IPS DF 6.9 (cell line): Measurements from ENCODE around the gene VAMP4.
"Not testable (repeated sequence)": the region's sequence is repeated elsewhere in the genome, so short reads cannot be mapped to it uniquely, and the experiment has no call there.

Source experiments
- DNase-seq: peaks from one replicate; pipeline ENCODE4 v3.0.0-alpha.2; 2013; ENCODE audit warnings: low read depth, low spot score
- H3K27ac ChIP-seq: one replicate; pipeline ENCODE4 v1.5.1; 2013; ENCODE audit warnings: low read length, control low read depth
- H3K27me3 ChIP-seq: 2 replicates; pipeline ENCODE4 v1.6.1; 2013; ENCODE audit warnings: mild to moderate bottlenecking, low read length; ENCODE audit not compliant: control insufficient read depth, insufficient read depth
- H3K36me3 ChIP-seq: 2 replicates; pipeline ENCODE4 v1.6.1; 2013; ENCODE audit warnings: low read length; ENCODE audit not compliant: control insufficient read depth, insufficient read depth
- H3K4me1 ChIP-seq: 2 replicates; pipeline ENCODE4 v1.6.1; 2013; ENCODE audit warnings: low read length; ENCODE audit not compliant: control insufficient read depth, insufficient read depth
- H3K4me3 ChIP-seq: 2 replicates; pipeline ENCODE4 v1.5.1; 2013; ENCODE audit warnings: mild to moderate bottlenecking, low read length
- H3K9me3 ChIP-seq: 2 replicates; pipeline ENCODE4 v1.6.1; 2013; ENCODE audit warnings: low read length, inconsistent platforms; ENCODE audit not compliant: control insufficient read depth, insufficient read depth
- WGBS: extraction: QIAGEN DNeasy Blood & Tissue Kit; methylation state at CpG from one replicate; pipeline ENCODE4 v1.1.7; 2013; ENCODE audit warnings: mixed read lengths, missing lambda C conversion rate; ENCODE audit not compliant: insufficient read length, insufficient coverage; 5-methylcytosine and 5-hydroxymethylcytosine counted together

The VAMP4 gene

GRCh38 chr1:171666114-171666769 lies 75.6 kb downstream of the VAMP4 start:
- Histone ChIP-seq H3K27ac (no peak overlapping the region), H3K36me3 (no peaks in the 10 kb centered on the region), H3K4me1 (peaks cover 1% of the 10 kb centered on the region; the same call in 1 of the 2 replicates), H3K9me3 (no peaks in the 10 kb centered on the region), H3K4me3 (no peak overlapping the region), H3K27me3 (no peaks in the 10 kb centered on the region)
- WGBS = no CpG with 5 or more reads among the region's 4 CpGs
- DNase-seq = no peak

- no peaks in the 10 kb centered on the region for H3K27me3 ChIP-seq
- H3K27ac ChIP-seq = no peak overlapping the region
- DNase-seq = no peak
Measured at GRCh38 chr1:171664976-171665375, 76.9 kb downstream of the VAMP4 start.

DNA sequence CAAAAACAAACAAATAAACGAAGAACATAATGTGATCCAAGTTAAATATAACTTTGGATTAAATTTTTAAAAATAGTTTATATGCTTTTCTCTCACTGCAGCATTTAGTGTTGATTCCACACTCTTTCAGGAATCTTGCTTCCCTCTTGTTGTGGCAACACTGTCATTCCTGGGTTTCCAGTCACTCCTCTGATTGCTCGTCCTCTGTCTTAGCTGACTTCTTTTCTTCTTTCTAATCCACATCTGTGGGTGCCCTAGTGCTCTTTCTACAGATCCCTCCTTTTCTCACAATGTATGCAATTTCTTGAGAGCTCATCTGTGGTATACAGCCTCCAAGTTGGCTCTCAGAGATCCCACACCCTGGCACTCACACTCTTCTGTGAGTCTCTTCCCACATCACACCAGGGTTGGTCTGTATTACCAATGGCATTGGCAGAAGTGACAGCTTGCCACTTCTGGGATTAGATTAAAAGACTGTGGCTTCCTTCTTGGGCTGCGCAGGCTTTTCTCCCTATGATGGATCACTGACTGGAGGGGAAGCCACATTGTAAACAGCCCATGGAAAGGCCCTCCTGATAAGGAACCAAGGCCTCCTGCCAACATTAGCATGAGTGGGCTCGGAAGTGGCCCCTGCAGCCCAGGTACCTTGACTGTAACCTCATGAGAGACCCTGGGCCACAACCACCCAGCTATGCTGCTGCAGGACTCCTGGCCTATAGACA lies 77.8 kb downstream of the VAMP4 start:
- no CpG with 5 or more reads among the region's 4 CpGs for WGBS
- DNase-seq = no peak
- H3K27me3 ChIP-seq = no peaks in the 10 kb centered on the region
- no peak overlapping the region for H3K4me3 ChIP-seq
- H3K4me1 ChIP-seq = peaks cover 1% of the 10 kb centered on the region; the same call in 1 of the 2 replicates
- H3K36me3 ChIP-seq = no peaks in the 10 kb centered on the region
- no peaks in the 10 kb centered on the region for H3K9me3 ChIP-seq
- no peak overlapping the region for H3K27ac ChIP-seq

More at GRCh38 chr1:171664976-171665375, 76.9 kb downstream of the VAMP4 start:
- Histone ChIP-seq H3K4me3 (no peak overlapping the region), H3K4me1 (peaks cover 1% of the 10 kb centered on the region; the same call in 1 of the 2 replicates), H3K36me3 (no peaks in the 10 kb centered on the region), H3K9me3 (no peaks in the 10 kb centered on the region)

DNA sequence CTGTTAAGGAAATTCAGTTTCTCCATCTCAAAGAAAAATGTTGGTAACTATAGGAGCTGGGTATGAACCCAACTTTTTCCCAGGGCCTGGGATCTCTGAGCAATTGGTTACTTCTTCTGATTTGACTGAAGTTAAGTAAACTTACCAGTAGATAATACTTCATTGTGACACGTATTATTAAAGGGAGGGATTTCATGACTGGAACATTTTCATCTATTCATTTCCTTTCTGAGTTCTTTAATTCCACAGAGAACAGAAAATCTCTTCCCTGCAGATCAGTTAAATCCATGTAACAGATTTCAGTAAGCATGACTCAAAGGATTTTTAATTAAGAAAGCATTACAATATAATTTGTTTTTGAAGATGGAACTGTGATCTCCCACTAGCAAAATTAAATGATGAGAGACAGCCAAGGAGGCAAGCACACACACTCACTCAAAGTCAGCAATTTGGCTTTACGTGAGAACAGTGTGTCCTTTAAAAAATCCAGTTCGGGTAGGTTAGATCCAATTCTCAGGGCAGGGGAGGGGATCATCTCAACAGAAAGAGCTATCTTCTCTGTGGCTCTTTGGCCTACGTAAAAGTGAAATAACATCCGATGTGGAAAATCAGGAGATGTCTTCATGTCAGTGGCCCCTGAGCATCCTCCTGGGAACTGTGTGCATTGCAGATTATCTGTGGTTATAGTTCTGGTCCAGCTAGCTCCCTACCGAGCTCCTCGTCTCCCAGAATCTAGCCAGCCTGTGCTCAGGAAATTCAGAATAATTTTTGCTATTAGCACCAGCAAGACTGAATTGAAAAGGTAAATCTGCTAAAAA lies 78.6 kb downstream of the VAMP4 start:
- no CpG with 5 or more reads among the region's 7 CpGs for WGBS
- no peak overlapping the region for H3K4me3 ChIP-seq
- no peaks in the 10 kb centered on the region for H3K27me3 ChIP-seq
- H3K27ac ChIP-seq = no peak overlapping the region
- no peak for DNase-seq
- no peaks in the 10 kb centered on the region for H3K36me3 ChIP-seq
- peaks cover 1% of the 10 kb centered on the region; the same call in 1 of the 2 replicates for H3K4me1 ChIP-seq
- no peaks in the 10 kb centered on the region for H3K9me3 ChIP-seq

DNA sequence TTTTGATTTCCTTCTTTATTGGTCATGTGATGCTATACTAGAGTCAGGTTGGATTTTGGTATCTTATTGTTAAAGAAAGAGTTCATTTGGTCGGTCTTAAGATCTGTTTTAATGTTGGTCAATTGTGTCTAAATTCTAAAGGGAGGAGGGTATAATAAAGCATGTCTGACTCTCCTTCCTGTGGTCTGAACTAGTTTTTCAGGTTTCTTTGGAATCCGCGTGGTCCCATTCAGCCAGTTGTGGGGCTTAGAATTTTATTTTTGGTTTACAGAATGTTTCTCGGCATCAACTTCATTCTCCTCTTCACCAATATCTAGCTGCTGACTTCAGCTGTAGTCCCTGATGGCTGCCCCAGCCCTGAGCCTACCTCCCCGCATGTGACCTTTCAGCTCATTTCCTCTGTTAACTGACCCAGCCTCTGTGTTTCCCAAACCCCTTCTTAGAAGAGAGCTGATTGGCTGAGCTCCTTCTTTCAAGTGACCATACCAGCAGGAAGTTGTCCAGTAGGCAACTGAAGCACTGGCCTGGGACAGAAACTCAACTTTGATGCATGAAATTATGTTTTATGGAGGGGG lies 80.7 kb downstream of the VAMP4 start:
- Histone ChIP-seq H3K4me1 (peaks cover 1% of the 10 kb centered on the region; the same call in 1 of the 2 replicates), H3K27me3 (no peaks in the 10 kb centered on the region), H3K4me3 (no peak overlapping the region), H3K9me3 (no peaks in the 10 kb centered on the region), H3K27ac (no peak overlapping the region), H3K36me3 (no peaks in the 10 kb centered on the region)
- WGBS = no CpG with 5 or more reads among the region's 5 CpGs
- no peak for DNase-seq

DNA sequence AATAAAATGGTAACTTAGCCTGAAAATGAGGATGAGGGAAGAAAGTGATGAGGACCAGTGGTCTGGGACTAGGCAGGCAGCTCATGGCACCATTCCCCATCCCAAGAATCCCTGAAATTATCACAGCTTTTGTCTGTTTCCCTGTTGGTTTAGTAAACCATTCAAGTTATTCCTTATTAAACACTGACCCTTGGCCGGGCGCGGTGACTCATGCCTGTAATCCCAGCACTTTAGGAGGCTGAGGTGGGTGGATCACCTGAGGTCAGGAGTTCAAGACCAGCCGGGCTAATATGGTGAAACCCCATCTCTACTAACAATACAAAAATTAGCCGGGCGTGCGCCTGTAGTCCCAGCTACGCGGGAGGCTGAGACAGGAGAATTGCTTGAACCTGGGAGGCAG lies 85.7 kb downstream of the VAMP4 start:
- H3K36me3 ChIP-seq, H3K4me1 ChIP-seq, H3K27me3 ChIP-seq, H3K27ac ChIP-seq, H3K4me3 ChIP-seq, DNase-seq, H3K9me3 ChIP-seq: not testable (repeated sequence)
- no CpG with 5 or more reads among the region's 9 CpGs for WGBS

GRCh38 chr1:171655746-171656116 lies 86.1 kb downstream of the VAMP4 start:
- no peaks in the 10 kb centered on the region for H3K36me3 ChIP-seq
- no peak overlapping the region for H3K27ac ChIP-seq
- no peaks in the 10 kb centered on the region for H3K27me3 ChIP-seq
- no peak for DNase-seq
- no peaks in the 10 kb centered on the region for H3K9me3 ChIP-seq
- H3K4me1 ChIP-seq = no peaks in the 10 kb centered on the region
- WGBS = no CpG with 5 or more reads among the region's 6 CpGs
- no peak overlapping the region for H3K4me3 ChIP-seq

GRCh38 chr1:171654942-171655745 lies 86.7 kb downstream of the VAMP4 start:
- Histone ChIP-seq H3K4me1 (no peaks in the 10 kb centered on the region), H3K27ac (no peak overlapping the region), H3K36me3 (no peaks in the 10 kb centered on the region), H3K4me3 (no peak overlapping the region), H3K27me3 (no peaks in the 10 kb centered on the region), H3K9me3 (no peaks in the 10 kb centered on the region)
- no CpG with 5 or more reads among the region's 24 CpGs for WGBS
- DNase-seq = peak; percentile 64

GRCh38 chr1:171654201-171654941 lies 87.5 kb downstream of the VAMP4 start:
- DNase-seq = no peak
- H3K27me3 ChIP-seq = no peaks in the 10 kb centered on the region
- no peak overlapping the region for H3K4me3 ChIP-seq
- H3K36me3 ChIP-seq = no peaks in the 10 kb centered on the region
- H3K9me3 ChIP-seq = no peaks in the 10 kb centered on the region
- WGBS = no CpG with 5 or more reads among the region's 8 CpGs
- no peak overlapping the region for H3K27ac ChIP-seq
- H3K4me1 ChIP-seq = no peaks in the 10 kb centered on the region
